ENCODE results near the gene YPEL2. TPM values are rescaled to one million over a fixed set of nuclear protein-coding genes. Genes with fewer than 3 reads are reported as not detected.

The YPEL2 gene
- polyA plus RNA-seq, 1 donor (not counting 4 experiments of a cell fraction or from before 2014, with no cell fraction given) = 4.6 TPM

GRCh38 chr17:59304811-59305210 is 26.6 kb upstream of the YPEL2 start:
- TF ChIP-seq CTCF (optimal IDR thresholded peaks at IDR 0.05 in 1 of 3, IDR thresholded peaks at IDR 0.05 in 1 of 3, conservative IDR thresholded peaks at IDR 0.05 in 1 of 3; ENCODE audit: extremely low read depth in 1 of 3, insufficient read depth in 2 of 3, low read length in 3 of 3) (no peak), EZH2 (IDR thresholded peaks at IDR 0.05; ENCODE audit: low read length) (no peak)
- dilution Hi-C loops (cut with MboI; ENCODE audit: extremely low pct_ligation_motif_present, low sequenced_read_pairs) = no loop called here

GRCh38 chr17:59310263-59310920 is 21.1 kb upstream of the YPEL2 start:
- no peak overlapping the region for H3K27ac ChIP-seq (ENCODE audit: control insufficient read depth, insufficient read depth, low read length)
- no peaks in the 10 kb centered on the region for H4K20me1 ChIP-seq (ENCODE audit: control insufficient read depth, extremely low read depth, insufficient read depth, low read length)
- H2AFZ ChIP-seq (ENCODE audit: control insufficient read depth, low read length) = no peak overlapping the region
- DNase-seq (ENCODE audit: low read depth, low spot score) (no peak), FAIRE-seq (no peak)
- no peaks in the 10 kb centered on the region for H3K4me1 ChIP-seq (ENCODE audit: control insufficient read depth, extremely low read depth, insufficient read depth, low read length)
- H3K4me2 ChIP-seq (ENCODE audit: control insufficient read depth, extremely low read depth, insufficient read depth, low read depth, low read length) = no peak overlapping the region
- dilution Hi-C loops (cut with MboI; ENCODE audit: extremely low pct_ligation_motif_present, low sequenced_read_pairs) = no loop called here
- H3K9me3 ChIP-seq (ENCODE audit: control insufficient read depth, low read depth, low read length) = no peaks in the 10 kb centered on the region
- no peaks in the 10 kb centered on the region for H3K36me3 ChIP-seq (ENCODE audit: control insufficient read depth in 2 of 2, extremely low read depth in 1 of 2, insufficient read depth in 2 of 2, low read length in 2 of 2)
- no peak overlapping the region for H3K9ac ChIP-seq (ENCODE audit: control insufficient read depth, extremely low read depth, insufficient read depth, low read length)
- H3K9me1 ChIP-seq (ENCODE audit: control insufficient read depth, extremely low read depth, insufficient read depth, low read length) = no peaks in the 10 kb centered on the region
- no peaks in the 10 kb centered on the region for H3K27me3 ChIP-seq (ENCODE audit: control insufficient read depth, extremely low read depth, insufficient read depth, low read length)
- TF ChIP-seq CTCF (optimal IDR thresholded peaks at IDR 0.05 in 1 of 3, IDR thresholded peaks at IDR 0.05 in 1 of 3, conservative IDR thresholded peaks at IDR 0.05 in 1 of 3; ENCODE audit: extremely low read depth in 1 of 3, insufficient read depth in 2 of 3, low read length in 3 of 3) = no peak
- TF ChIP-seq EZH2 (IDR thresholded peaks at IDR 0.05; ENCODE audit: low read length) = no peak
- H3K4me3 ChIP-seq (ENCODE audit: control insufficient read depth in 2 of 3, extremely low read depth in 1 of 3, insufficient read depth in 2 of 3, low read depth in 1 of 3, low read length in 3 of 3) = no peak overlapping the region
- H3K79me2 ChIP-seq (ENCODE audit: control insufficient read depth, insufficient read depth, low read length) = no peaks in the 10 kb centered on the region

More at GRCh38 chr17:59304811-59305210, 26.6 kb upstream of the YPEL2 start:
- no peak overlapping the region for H3K9ac ChIP-seq (ENCODE audit: control insufficient read depth, extremely low read depth, insufficient read depth, low read length)
- H3K27me3 ChIP-seq (ENCODE audit: control insufficient read depth, extremely low read depth, insufficient read depth, low read length) = no peaks in the 10 kb centered on the region
- no peaks in the 10 kb centered on the region for H3K9me1 ChIP-seq (ENCODE audit: control insufficient read depth, extremely low read depth, insufficient read depth, low read length)
- no peaks in the 10 kb centered on the region for H3K79me2 ChIP-seq (ENCODE audit: control insufficient read depth, insufficient read depth, low read length)
- no peak overlapping the region for H3K4me3 ChIP-seq (ENCODE audit: control insufficient read depth in 2 of 3, extremely low read depth in 1 of 3, insufficient read depth in 2 of 3, low read depth in 1 of 3, low read length in 3 of 3)
- FAIRE-seq = no peak
- no peaks in the 10 kb centered on the region for H3K9me3 ChIP-seq (ENCODE audit: control insufficient read depth, low read depth, low read length)
- H3K36me3 ChIP-seq (ENCODE audit: control insufficient read depth in 2 of 2, extremely low read depth in 1 of 2, insufficient read depth in 2 of 2, low read length in 2 of 2) = no peaks in the 10 kb centered on the region
- H3K4me2 ChIP-seq (ENCODE audit: control insufficient read depth, extremely low read depth, insufficient read depth, low read depth, low read length) = no peak overlapping the region
- H4K20me1 ChIP-seq (ENCODE audit: control insufficient read depth, extremely low read depth, insufficient read depth, low read length) = no peaks in the 10 kb centered on the region
- H2AFZ ChIP-seq (ENCODE audit: control insufficient read depth, low read length) = no peak overlapping the region
- H3K4me1 ChIP-seq (ENCODE audit: control insufficient read depth, extremely low read depth, insufficient read depth, low read length) = no peaks in the 10 kb centered on the region
- DNase-seq (ENCODE audit: low read depth, low spot score) = no peak
- no peak overlapping the region for H3K27ac ChIP-seq (ENCODE audit: control insufficient read depth, insufficient read depth, low read length)

Data from keratinocyte (primary cell).